Skeletal muscle satellite cell (primary cell): ENCODE data around the gene AR.

Experiments used
- H3K27me3 ChIP-seq: 2 replicates; pipeline ENCODE4 v1.7.0; 2013; ENCODE audit warnings: low read length; ENCODE audit not compliant: control insufficient read depth, insufficient read depth
- H3K36me3 ChIP-seq: 2 replicates; pipeline ENCODE4 v1.7.0; 2013; ENCODE audit warnings: mild to moderate bottlenecking, control low read depth, low read length; ENCODE audit not compliant: insufficient read depth
- H3K4me1 ChIP-seq: 2 replicates; pipeline ENCODE4 v1.7.0; 2013; ENCODE audit warnings: low read length; ENCODE audit not compliant: control insufficient read depth, insufficient read depth
- H3K4me2 ChIP-seq: 2 replicates; pipeline ENCODE4 v1.7.0; 2013; ENCODE audit warnings: mild to moderate bottlenecking, low read length
- H3K4me3 ChIP-seq: 2 replicates; pipeline ENCODE4 v1.7.0; 2013; ENCODE audit warnings: low read length
- H3K9ac ChIP-seq: 2 replicates; pipeline ENCODE4 v1.7.0; 2013; ENCODE audit warnings: mild to moderate bottlenecking, low read depth, low read length, moderate library complexity
- H3K9me3 ChIP-seq: replicated peaks from 2 replicates; pipeline ENCODE4 v1.7.0; 2013; ENCODE audit warnings: mild to moderate bottlenecking, control low read depth, low read length

Gene AR

DNA sequence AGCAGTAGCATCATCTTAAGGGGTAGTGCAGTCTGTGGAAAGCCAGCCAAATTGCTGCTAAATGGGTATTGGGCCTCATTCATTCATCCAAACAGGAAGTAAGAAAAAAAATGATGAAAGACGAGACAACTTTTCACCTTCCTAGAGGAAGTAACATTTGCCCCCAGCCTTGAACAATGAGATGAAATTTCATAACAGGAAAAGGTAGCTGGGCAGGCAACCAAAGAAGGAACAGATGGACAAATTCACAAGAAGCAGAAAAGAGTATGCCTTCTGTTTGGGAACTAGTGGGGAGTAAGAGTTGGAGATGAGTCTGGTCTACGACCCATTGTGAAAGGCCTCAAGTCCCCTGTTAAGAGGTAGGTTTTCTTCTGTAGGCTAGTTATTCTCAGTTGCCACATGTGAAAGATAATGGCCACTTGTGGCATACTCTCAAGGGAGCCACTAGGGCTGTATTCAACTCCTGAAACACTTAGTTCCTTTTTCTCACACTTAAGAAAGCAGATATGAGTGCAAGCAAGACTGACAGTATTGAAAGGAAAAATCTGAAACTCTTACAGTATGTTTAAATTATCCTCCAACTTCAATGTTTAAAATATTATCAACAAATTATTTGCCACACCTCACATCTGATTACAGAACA, 190.4 kb downstream of the AR start:
- no peaks in the 10 kb centered on the region for H3K9me3 ChIP-seq
- no peaks in the 10 kb centered on the region for H3K4me1 ChIP-seq
- no peak overlapping the region for H3K4me2 ChIP-seq
- no peaks in the 10 kb centered on the region for H3K36me3 ChIP-seq
- H3K9ac ChIP-seq: no peak overlapping the region
- no peak overlapping the region for H3K4me3 ChIP-seq
- no peaks in the 10 kb centered on the region for H3K27me3 ChIP-seq

DNA sequence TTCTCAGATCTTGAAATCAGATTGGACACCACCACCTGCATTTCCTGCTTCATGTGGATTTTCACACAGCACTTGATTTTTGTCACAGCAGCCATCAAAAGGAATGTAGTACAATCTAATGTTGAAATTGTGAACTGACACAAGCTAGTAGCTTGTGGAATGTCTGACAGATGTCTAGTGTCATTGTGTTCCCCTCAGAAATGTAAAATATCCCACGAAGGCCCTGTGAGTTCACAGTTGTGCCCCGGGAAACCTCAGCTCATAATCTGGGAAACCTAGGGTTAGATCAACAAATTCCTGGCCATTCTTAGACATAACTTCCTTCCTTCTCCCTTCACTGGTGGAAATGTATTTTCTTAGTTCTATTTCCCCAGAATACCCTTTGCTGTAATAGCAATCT, 205.7 kb downstream of the AR start:
- Histone ChIP-seq H3K4me1 (no peaks in the 10 kb centered on the region), H3K4me2 (no peak overlapping the region), H3K9ac (no peak overlapping the region), H3K9me3 (no peaks in the 10 kb centered on the region), H3K4me3 (no peak overlapping the region), H3K27me3 (no peaks in the 10 kb centered on the region), H3K36me3 (no peaks in the 10 kb centered on the region)

DNA sequence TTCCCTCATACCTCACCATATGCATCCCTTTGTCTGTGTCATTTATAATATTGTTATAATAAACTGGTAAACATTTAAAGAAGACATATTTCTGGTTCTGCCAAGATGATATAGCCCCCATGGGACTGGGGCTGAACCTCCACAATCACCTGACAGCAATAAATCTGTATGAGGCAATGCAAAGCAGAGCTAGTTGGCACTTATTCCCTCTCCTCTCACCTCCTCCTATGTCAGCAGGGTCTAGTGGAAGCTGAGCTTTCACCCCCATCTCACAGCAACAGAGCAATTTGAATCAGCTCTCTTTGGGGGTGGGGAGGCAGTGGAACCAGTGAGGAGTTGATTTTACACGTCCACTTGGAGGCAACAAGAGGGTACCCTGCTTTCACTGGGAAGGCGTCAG, 206.9 kb downstream of the AR start:
- Histone ChIP-seq H3K4me2 (no peak overlapping the region), H3K4me1 (no peaks in the 10 kb centered on the region), H3K36me3 (no peaks in the 10 kb centered on the region), H3K9me3 (no peaks in the 10 kb centered on the region), H3K27me3 (no peaks in the 10 kb centered on the region), H3K4me3 (no peak overlapping the region), H3K9ac (no peak overlapping the region)

DNA sequence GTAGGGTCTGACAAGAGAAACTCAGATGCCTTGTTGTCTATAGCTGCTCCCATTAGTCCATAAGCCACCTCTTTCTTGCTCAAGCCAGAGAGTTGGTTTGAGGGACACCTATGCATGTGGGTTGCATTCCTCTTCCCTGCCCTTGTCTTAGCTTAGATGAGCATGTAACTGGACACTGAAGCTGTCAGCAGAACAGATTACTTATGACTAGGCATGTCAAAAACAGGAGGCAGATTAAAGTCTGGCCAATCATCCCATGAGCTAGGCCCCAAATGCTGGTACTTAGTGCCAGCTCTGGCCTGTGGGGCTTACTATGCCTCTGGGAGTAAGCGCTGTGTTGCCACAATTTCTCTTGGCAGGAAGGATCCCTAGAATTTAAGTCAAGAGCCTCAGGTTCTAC, 215.2 kb downstream of the AR start:
- Histone ChIP-seq H3K4me2 (no peak overlapping the region), H3K4me1 (no peaks in the 10 kb centered on the region), H3K4me3 (no peak overlapping the region), H3K36me3 (no peaks in the 10 kb centered on the region), H3K27me3 (no peaks in the 10 kb centered on the region), H3K9me3 (no peaks in the 10 kb centered on the region), H3K9ac (no peak overlapping the region)

DNA sequence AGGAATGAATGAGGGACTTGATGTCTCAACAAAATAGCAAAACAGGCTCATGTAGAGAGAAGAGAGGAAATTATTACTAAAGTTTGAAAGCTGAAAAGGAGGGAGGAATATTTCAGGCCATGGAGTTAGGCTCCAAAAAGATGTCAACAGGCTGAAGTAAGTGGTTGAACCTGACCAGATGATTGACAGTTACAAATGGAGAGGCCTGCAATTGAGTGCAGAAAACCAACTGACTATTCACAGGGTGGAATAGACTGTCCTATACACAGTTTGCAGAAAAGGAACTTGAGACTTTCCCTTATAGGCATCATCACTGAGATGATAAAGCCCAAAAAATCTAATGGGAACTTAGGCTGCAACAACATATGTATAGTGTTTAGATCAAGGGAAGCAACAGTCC, 233.3 kb downstream of the AR start:
- Histone ChIP-seq H3K4me3 (no peak overlapping the region), H3K4me2 (no peak overlapping the region), H3K9ac (no peak overlapping the region), H3K27me3 (no peaks in the 10 kb centered on the region), H3K9me3 (no peaks in the 10 kb centered on the region), H3K36me3 (no peaks in the 10 kb centered on the region), H3K4me1 (peaks cover 17% of the 10 kb centered on the region)

DNA sequence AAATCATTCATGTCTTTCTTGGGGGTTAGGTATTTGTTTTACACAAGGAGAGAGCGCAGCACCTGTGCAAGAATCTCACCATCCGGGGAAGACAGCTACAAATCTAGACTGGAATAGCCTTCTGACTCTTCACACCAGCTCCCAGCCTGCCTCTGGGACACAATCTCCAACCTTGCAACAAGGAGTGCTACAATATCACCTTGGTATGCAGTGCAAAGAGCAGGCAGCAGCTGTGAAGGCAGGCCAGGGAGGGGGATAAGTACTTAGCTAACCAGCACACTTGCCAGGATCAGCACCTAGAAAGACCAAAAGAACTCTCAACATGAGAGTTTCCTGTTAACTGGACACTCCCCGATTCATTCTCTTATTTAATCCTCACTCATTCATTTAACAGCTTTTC, 235.3 kb downstream of the AR start:
- Histone ChIP-seq H3K27me3 (no peaks in the 10 kb centered on the region), H3K9ac (no peak overlapping the region), H3K9me3 (no peaks in the 10 kb centered on the region), H3K4me1 (peaks cover 17% of the 10 kb centered on the region), H3K4me3 (no peak overlapping the region), H3K36me3 (no peaks in the 10 kb centered on the region), H3K4me2 (no peak overlapping the region)
